ENCODE results near the gene TMUB1. TPM values are rescaled to one million over a fixed set of nuclear protein-coding genes. Genes with fewer than 3 reads are reported as not detected.

TMUB1 gene, protein sequence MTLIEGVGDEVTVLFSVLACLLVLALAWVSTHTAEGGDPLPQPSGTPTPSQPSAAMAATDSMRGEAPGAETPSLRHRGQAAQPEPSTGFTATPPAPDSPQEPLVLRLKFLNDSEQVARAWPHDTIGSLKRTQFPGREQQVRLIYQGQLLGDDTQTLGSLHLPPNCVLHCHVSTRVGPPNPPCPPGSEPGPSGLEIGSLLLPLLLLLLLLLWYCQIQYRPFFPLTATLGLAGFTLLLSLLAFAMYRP
- polyA plus RNA-seq (2013, experiment 1 of 2; ENCODE audit: insufficient read length) = 35.8 TPM
- 42.2 TPM for polyA plus RNA-seq (2013, experiment 2 of 2; ENCODE audit: insufficient read length)

DNA sequence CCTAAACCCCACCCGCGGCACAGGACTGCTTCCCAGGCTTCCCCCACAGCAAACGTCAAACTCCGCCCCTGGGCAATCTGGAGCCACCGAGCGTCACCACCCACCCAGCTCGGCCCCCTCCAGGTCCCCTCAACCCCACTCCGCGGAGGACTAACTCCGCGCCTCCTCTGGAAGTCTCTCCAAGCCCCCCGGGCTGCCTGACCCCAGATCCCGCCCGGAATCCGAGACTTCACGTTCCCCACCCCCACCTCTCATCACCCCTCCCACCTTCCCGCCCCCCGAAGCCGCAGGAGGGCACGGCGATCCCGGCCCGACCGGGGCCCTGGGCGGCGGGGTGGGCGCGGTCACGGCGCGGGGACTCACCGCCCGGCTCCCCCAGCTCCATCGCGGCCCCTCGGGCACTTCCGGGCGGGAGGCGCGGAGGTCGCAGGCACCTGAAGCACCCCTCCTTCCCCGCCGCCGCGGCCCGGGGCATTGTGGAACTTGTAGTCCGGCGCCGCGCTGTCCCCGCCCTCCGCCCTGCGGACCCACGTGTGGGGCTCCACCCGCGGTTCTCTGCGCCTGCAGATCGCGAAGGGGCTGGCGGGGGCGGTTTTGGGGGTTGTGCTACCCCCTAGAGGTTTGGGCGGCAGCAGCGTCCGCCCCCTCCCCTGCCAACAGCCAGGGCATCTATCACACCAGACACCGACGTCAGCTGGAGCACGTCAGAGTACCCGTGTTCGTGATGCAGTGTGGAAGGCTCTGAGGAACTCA is at the start of gene TMUB1:
Gene TMUB1 (minus strand): TSS at position 423 of the 753 bp plus-strand sequence. CDS start 930 bp downstream, outside the sequence.
- peak; percentile 54 for DNase-seq

DNA sequence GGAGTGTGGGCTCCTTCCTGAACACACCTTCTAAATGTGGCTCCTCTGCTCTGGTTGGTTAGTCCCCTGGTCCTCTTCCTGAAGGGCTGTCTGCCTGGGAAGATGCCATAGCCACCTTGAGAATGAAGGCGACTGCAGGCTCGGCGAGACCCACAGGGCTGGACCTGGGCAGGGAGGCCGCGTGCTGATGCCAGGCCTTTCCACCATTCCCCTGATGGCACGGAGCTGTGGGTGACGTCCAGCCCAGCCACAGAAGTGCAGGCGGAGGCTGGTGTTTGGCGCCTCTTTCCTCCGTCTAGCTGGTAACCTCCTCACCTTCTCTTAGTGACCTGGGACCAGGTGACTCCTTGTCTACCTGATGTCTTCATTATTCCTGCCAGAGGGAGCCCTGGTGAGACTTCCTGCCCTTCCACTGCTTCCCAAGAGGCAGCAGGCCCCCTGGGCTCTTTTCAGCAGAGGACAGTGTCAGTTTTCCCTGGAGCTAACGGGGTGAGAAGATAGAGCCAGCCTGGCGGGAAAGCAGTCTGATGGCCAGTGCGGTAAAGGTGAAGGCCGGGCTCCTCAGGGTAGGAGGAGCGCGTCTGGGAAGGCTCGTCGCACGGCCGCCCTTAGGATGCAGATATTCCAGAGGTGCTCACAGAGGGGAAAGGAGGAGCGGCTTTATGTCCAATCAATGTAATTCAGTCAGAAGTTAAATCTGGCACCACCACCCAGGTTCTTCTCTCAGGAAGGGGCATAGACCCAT is 49.3 kb upstream of the TMUB1 start:
- DNase-seq = no peak

DNA sequence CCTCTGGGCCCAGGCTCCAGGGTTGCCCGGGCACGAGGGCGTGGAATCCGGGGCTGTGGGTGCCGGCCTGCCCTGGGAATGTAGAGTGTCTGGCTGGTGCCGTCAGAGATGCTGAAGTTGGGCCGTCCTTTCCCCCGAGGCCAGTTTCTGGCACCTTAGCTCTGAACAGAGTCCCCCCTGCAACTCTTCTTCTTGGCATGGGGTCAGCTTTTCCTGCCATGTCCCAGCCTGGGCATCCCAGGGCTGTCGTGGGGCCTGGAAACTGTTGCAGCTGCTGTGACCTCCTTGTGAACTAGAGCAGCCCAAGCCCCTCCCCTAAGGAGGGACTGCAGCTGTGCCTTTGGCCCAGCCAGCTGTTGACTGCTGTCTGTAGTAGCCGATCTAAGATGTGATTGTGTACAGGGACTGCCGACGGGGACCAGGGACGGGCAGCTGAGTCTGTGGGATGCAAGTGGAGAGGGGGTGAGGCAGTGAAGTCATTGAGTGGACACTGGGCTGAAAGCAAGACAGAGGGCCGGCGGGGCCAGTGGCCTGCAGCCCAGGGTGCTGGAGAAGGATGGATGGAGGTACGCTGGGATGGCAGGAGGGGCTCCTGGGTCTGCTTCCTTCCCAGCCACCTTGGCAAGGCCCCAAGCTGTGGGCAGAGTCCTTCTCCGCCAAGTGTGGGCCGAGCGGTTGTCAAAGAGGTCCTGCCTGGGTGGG is 48.5 kb upstream of the TMUB1 start:
- no peak for DNase-seq

DNA sequence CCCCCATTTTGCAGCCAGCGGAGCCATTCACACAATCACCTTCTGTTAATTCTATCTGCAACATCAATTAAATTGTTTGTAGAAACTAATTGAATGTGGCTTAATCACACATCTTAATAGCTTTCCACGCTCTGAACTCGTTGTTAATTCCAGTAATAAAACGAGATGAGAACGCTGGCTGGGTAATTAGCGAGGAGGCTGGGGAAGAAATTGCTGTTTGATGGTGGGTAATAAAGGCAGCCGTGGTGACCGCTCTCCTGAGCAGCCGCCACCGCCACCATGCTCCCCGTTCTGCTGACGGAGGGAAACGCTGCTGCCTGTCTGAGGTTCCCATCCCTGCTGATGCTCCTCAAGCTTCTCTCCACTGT is 47.9 kb upstream of the TMUB1 start:
- DNase-seq = no peak

- no peak for DNase-seq
Observed at GRCh38 chr7:151130741-151131157, 47.5 kb upstream of the TMUB1 start.

DNA sequence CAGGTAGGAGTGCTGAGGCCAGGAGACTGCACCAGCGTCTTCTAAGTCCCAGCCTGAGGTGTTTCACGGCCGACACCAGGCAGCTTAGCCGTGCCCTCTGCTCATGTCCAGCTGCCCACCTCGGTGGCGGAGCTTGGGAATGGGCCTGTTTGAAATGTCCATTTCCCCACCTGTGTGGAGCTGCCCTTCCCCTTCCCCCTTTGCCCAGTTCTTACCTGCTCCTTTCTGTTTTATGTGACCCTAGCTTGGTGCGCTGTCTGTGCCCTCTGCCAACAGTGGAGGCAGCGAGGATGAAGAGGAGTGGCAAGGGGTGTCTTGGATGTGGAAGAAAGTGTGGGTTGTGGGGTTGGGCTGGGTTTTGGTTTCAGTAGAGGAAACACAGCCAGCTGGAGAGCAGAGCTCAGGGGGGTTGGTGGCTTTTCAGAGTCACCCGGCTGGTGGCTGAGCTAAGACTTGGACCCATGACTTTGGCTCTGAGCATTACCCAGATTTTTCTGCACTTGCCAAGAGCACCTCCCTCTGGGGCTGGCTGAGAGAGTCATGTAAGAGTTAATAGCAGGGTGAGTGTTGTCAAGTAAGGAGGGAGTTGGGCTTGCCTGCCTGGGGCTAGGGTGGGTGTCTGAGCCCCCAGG is 46.8 kb upstream of the TMUB1 start:
- no peak for DNase-seq

- no peak for DNase-seq
Observed at GRCh38 chr7:151129117-151129959, 46.0 kb upstream of the TMUB1 start.

DNA sequence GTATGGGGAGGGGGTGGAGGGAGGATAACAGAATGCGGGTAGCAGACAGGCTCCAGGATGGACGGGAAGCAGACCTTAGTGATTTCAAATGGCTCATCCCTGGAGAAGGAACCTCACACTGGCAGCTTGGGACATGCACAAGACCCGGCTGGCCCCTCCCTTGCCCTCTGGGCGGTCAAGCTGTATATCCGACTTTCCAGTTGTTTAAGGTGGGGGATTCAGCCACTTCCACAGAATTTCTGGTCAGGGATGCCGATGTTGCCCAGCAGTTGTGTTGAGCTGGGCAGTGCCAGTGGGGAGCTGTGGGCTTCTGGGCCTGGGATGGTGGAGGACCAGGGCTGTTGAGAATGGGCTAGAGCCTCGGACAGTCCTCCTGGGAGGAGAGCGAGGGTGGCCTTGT is 45.4 kb upstream of the TMUB1 start:
- no peak for DNase-seq

DNA sequence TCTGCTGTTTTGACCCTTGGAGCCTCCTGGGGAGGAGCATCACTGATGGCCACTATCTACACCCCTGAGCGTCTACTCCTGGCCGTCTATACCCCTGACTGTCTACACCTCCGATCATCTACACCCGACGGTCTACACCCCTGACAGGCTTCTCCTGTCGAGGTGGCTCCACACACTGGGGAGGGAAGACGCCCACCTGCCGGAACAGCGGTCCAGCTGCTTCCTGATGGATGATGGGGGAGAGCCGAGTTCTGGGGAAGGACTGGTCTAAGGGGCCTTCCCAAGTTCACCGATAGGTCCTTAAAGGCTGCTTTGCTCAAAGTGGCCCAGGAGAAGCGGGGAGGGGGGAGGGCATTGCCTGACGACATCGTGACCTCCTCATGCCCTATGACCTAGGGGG is 44.9 kb upstream of the TMUB1 start:
- no peak for DNase-seq

GRCh38 chr7:151126491-151127137 is 43.3 kb upstream of the TMUB1 start:
- DNase-seq = no peak

- peak; percentile 6 for DNase-seq
Observed at GRCh38 chr7:151125846-151126481, 42.7 kb upstream of the TMUB1 start.

DNA sequence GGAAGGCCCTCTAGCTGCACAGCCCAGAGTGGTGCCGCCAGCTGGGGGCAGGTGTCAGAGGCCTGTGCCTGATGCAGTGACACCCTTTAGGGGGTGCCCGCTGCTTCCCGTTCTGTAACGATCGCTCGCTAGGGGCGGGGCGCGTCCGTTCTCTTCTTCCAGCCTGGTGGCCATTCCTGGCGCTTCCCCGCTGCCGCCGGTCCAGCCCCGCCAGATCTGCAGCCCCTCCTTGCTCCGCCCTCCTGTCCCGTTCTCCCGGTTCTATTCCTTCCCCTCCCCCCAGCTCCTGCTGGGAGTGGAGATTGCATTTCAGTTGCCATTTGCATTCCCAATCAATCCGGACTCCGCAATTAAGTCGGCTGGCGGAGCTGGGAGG is 42.2 kb upstream of the TMUB1 start:
- peak; percentile 31 for DNase-seq

DNA sequence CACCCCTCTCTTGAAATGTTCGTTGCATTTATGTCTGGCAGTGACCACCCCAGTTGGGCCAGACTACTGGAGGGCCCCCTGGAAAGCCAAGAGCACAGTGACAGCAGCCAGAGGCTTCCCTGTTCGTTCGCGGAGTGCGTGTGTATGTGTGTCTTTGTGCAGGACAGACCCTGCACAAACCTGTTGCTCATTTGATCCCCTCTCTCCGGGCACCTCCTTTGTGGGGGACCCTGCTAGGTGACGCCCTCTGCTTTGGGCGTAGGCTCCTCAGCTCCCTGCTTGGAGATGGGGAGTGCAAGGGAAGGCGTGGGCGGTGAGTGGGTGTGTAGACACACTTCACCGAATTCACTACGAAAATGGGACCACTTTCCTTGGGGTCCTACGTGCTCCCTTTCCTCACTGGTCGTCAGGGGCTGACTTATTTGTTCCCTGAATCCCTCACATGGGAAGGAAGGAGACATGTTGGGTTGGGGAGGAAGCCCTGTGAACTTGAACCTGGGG is 41.7 kb upstream of the TMUB1 start:
- DNase-seq = no peak

- DNase-seq = no peak
Observed at GRCh38 chr7:151124481-151124880, 41.2 kb upstream of the TMUB1 start.

DNA sequence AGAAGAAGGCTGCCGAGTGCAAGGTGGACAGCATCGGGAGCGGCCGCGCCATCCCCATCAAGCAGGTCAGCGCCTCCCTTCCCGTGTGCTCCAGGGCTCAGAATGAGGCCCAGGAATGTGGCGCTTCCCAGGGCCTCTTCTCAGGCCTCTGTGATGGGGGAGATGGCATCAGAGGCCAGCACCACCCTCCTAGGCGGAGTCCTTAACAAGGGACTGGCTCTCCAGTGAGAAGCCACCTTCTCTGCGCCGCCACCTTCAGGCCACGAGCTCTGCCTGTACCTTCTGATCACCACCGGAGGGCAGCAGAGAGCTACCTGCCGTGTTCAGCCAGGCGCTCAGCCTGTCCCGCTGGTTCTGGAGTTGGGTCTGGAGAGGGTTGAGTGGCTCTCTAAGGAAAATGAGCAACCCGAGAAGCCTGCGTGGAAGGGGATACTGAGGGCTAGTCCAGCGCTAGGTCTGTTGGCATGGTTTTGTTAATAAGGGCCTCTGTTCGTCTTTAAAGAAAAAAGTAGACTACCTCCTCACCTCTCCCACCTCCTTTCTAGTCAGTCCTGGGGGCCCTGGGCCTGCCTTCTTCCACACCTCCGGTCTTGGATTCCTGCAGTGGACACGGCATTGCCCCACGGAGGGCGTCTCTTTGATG is 40.6 kb upstream of the TMUB1 start:
- peak; percentile 73 for DNase-seq

- no peak for DNase-seq
Observed at GRCh38 chr7:151123158-151123821, 40.0 kb upstream of the TMUB1 start.

GRCh38 chr7:151122796-151123157 is 39.5 kb upstream of the TMUB1 start:
- DNase-seq = no peak

- DNase-seq = no peak
Observed at GRCh38 chr7:151122276-151122675, 39.0 kb upstream of the TMUB1 start.

All from fibroblast of skin of abdomen (primary cell).